SK-N-SH treated with all-trans-retinoic acid at 6 μM for 48 hours (cell line): Measurements from ENCODE around the gene GAPDHS.

ENCODE experiments used
- ATAC-seq: fragments of 200-7000 bp; cut with Tn5 transposase; 3 replicates; pipeline ENCODE4 v1.9.1; 2020; ENCODE audit warnings: mild to moderate bottlenecking, moderate library complexity
- ARNTL ChIP-seq: fragments of 450-650 bp; formaldehyde crosslinking; IDR thresholded peaks from 2 replicates; pipeline ENCODE4 v1.5.0; 2020; ENCODE audit warnings: low read depth, mild to moderate bottlenecking, moderate library complexity, borderline replicate concordance
- BACH2 ChIP-seq: fragments of 250-450 bp; sonication (Bioruptor Pico); IDR thresholded peaks from 2 replicates; pipeline ENCODE4 v1.9.0; 2021; ENCODE audit warnings: mild to moderate bottlenecking, borderline replicate concordance
- CSDC2 ChIP-seq: fragments of 250-450 bp; sonication (Bioruptor Pico); IDR thresholded peaks from 2 replicates; pipeline ENCODE4 v1.5.0; 2020; ENCODE audit warnings: mild to moderate bottlenecking, moderate library complexity
- ESRRG ChIP-seq: fragments of 250-450 bp; sonication (Bioruptor Pico); IDR thresholded peaks from 2 replicates; pipeline ENCODE4 v1.6.1; 2021; ENCODE audit warnings: mild to moderate bottlenecking
- GLIS3 ChIP-seq: fragments of 250-450 bp; sonication (Bioruptor Pico); IDR thresholded peaks from 2 replicates; pipeline ENCODE4 v1.5.0; 2020; ENCODE audit warnings: mild to moderate bottlenecking, moderate library complexity
- ISL1 ChIP-seq: fragments of 250-450 bp; sonication (Bioruptor Pico); IDR thresholded peaks from 2 replicates; pipeline ENCODE4 v2.1.2; 2022; ENCODE audit warnings: mild to moderate bottlenecking, moderate library complexity
- OSR1 ChIP-seq: fragments of 250-450 bp; sonication (Bioruptor Pico); IDR thresholded peaks from 2 replicates; pipeline ENCODE4 v1.8.0; 2022; ENCODE audit warnings: moderate library complexity, mild to moderate bottlenecking, inconsistent platforms
- PATZ1 ChIP-seq: fragments of 250-450 bp; sonication (Bioruptor Pico); IDR thresholded peaks from 2 replicates; pipeline ENCODE4 v1.8.0; 2020; ENCODE audit warnings: mild to moderate bottlenecking, moderate library complexity, borderline replicate concordance
- POU6F1 ChIP-seq: fragments of 250-450 bp; sonication (Bioruptor Pico); IDR thresholded peaks from 2 replicates; pipeline ENCODE4 v1.8.0; 2021; ENCODE audit warnings: low read depth, mild to moderate bottlenecking, moderate library complexity, borderline replicate concordance
- RARB ChIP-seq: fragments of 250-450 bp; sonication (Bioruptor Pico); IDR thresholded peaks from 2 replicates; pipeline ENCODE4 v1.8.0; 2021; ENCODE audit warnings: mild to moderate bottlenecking, moderate library complexity
- SNAI2 ChIP-seq: fragments of 250-450 bp; sonication (Bioruptor Pico); IDR thresholded peaks from 2 replicates; pipeline ENCODE4 v1.5.0; 2020; ENCODE audit warnings: mild to moderate bottlenecking, moderate library complexity
- TCF4 ChIP-seq: fragments of 250-450 bp; sonication (Bioruptor Pico); IDR thresholded peaks from 2 replicates; pipeline ENCODE4 v1.8.0; 2021; ENCODE audit warnings: mild to moderate bottlenecking, moderate library complexity, borderline replicate concordance
- TSHZ2 ChIP-seq: fragments of 250-450 bp; sonication (Bioruptor Pico); IDR thresholded peaks from 2 replicates; pipeline ENCODE4 v1.5.0; 2020; ENCODE audit warnings: mild to moderate bottlenecking, moderate library complexity
- ZC3H10 ChIP-seq: fragments of 250-450 bp; sonication (Bioruptor Pico); IDR thresholded peaks from 2 replicates; pipeline ENCODE4 v1.5.1; 2021; ENCODE audit warnings: mild to moderate bottlenecking, moderate library complexity
- ZFP3 ChIP-seq: fragments of 250-450 bp; sonication (Bioruptor Pico); IDR thresholded peaks from 2 replicates; pipeline ENCODE4 v1.5.0; 2020; ENCODE audit warnings: mild to moderate bottlenecking, moderate library complexity
- ZFP30 ChIP-seq: fragments of 450-650 bp; formaldehyde crosslinking; IDR thresholded peaks from 2 replicates; pipeline ENCODE4 v1.5.0; 2022; ENCODE audit warnings: mild to moderate bottlenecking, moderate library complexity
- ZNF565 ChIP-seq: fragments of 450-650 bp; formaldehyde crosslinking; conservative IDR thresholded peaks from 2 replicates; pipeline ENCODE4 v1.5.0; 2020; ENCODE audit warnings: low read depth, mild to moderate bottlenecking, moderate library complexity
- ZNF70 ChIP-seq: fragments of 450-650 bp; formaldehyde crosslinking; IDR thresholded peaks from 2 replicates; pipeline ENCODE4 v1.5.0; 2020; ENCODE audit warnings: mild to moderate bottlenecking, moderate library complexity
- ZNF8 ChIP-seq: fragments of 450-650 bp; formaldehyde crosslinking; IDR thresholded peaks from 2 replicates; pipeline ENCODE4 v1.5.0; 2020; ENCODE audit warnings: mild to moderate bottlenecking, moderate library complexity
- TF ChIP-seq, protein P1 (sequence below): fragments of 250-450 bp; sonication (Bioruptor Pico); IDR thresholded peaks from 2 replicates; pipeline ENCODE4 v1.5.1; 2021; ENCODE audit warnings: mild to moderate bottlenecking, moderate library complexity
- TF ChIP-seq, protein P2 (sequence below): fragments of 250-450 bp; sonication (Bioruptor Pico); IDR thresholded peaks from 2 replicates; pipeline ENCODE4 v1.5.1; 2020; ENCODE audit warnings: low read depth, mild to moderate bottlenecking, moderate library complexity

Gene GAPDHS

DNA sequence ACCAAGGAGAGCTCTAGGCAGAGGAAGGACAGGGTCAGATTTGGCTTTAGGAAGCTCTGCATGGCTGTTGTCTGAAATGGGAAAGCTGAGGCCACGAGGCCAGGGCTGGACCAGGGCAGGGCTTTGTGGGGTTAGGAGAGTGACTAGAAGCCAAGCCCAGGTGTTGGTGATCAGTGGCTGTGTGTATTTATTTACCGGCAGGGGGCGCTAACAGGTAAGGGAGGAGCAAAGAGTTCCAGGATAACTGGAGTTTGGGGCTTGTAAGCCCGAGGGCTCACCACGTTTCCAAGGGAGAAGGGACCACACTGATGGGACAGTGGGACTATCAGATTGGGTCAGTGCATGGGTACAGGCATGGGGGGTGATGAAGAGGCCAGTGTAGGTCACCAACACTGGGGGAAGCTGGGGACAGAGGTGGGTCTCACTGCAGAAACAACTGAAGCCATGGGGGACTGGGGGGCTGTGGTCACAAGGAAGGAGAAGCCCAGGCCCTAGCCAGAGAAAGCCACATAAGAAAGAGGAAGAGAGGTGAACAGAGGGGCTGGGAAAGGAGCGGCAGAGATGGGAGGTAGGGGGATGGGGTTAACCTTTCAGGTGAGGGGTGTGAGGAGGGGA lies 16.0 kb downstream of the GAPDHS start:
- TF ChIP-seq ESRRG = no peak
- TF ChIP-seq ZNF565 = no peak
- no peak for TF ChIP-seq TCF4
- no peak for TF ChIP-seq CSDC2 (CRISPR knock-in tag)
- no peak for TF ChIP-seq ZFP3 (CRISPR knock-in tag)
- TF ChIP-seq GLIS3 (CRISPR knock-in tag) = no peak
- no peak for TF ChIP-seq OSR1 (CRISPR knock-in tag)
- TF ChIP-seq ZNF8 (CRISPR knock-in tag) = no peak
- TF ChIP-seq, protein P1, sequence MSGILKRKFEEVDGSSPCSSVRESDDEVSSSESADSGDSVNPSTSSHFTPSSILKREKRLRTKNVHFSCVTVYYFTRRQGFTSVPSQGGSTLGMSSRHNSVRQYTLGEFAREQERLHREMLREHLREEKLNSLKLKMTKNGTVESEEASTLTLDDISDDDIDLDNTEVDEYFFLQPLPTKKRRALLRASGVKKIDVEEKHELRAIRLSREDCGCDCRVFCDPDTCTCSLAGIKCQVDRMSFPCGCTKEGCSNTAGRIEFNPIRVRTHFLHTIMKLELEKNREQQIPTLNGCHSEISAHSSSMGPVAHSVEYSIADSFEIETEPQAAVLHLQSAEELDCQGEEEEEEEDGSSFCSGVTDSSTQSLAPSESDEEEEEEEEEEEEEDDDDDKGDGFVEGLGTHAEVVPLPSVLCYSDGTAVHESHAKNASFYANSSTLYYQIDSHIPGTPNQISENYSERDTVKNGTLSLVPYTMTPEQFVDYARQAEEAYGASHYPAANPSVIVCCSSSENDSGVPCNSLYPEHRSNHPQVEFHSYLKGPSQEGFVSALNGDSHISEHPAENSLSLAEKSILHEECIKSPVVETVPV = no peak
- no peak for TF ChIP-seq ARNTL (CRISPR knock-in tag)
- no peak for TF ChIP-seq ISL1 (CRISPR knock-in tag)
- TF ChIP-seq ZFP30 (CRISPR knock-in tag) = no peak
- no peak for TF ChIP-seq ZNF70 (CRISPR knock-in tag)
- TF ChIP-seq POU6F1 (CRISPR knock-in tag) = no peak
- no peak for TF ChIP-seq TSHZ2
- TF ChIP-seq ZC3H10 (CRISPR knock-in tag) = no peak
- TF ChIP-seq PATZ1 = no peak
- TF ChIP-seq RARB (CRISPR knock-in tag) = no peak
- TF ChIP-seq, protein P2, sequence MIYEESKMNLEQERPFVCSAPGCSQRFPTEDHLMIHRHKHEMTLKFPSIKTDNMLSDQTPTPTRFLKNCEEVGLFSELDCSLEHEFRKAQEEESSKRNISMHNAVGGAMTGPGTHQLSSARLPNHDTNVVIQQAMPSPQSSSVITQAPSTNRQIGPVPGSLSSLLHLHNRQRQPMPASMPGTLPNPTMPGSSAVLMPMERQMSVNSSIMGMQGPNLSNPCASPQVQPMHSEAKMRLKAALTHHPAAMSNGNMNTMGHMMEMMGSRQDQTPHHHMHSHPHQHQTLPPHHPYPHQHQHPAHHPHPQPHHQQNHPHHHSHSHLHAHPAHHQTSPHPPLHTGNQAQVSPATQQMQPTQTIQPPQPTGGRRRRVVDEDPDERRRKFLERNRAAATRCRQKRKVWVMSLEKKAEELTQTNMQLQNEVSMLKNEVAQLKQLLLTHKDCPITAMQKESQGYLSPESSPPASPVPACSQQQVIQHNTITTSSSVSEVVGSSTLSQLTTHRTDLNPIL = no peak
- no peak for TF ChIP-seq SNAI2
- peak; percentile 45 for ATAC-seq

- no peak for ATAC-seq
- no peak for TF ChIP-seq ARNTL (CRISPR knock-in tag)
- no peak for TF ChIP-seq PATZ1
- TF ChIP-seq ZNF70 (CRISPR knock-in tag) = no peak
- TF ChIP-seq, protein P1 = no peak
- TF ChIP-seq ESRRG = no peak
- TF ChIP-seq ZNF8 (CRISPR knock-in tag) = no peak
- no peak for TF ChIP-seq OSR1 (CRISPR knock-in tag)
- TF ChIP-seq TSHZ2 = no peak
- TF ChIP-seq ISL1 (CRISPR knock-in tag) = no peak
- no peak for TF ChIP-seq POU6F1 (CRISPR knock-in tag)
- TF ChIP-seq BACH2 (CRISPR knock-in tag) = no peak
- TF ChIP-seq SNAI2 = no peak
Measured at GRCh38 chr19:35549879-35550523, 16.7 kb downstream of the GAPDHS start.
